ENCODE measurements around the gene PKP3. TPM values are rescaled to one million over a fixed set of nuclear protein-coding genes. Genes with fewer than 3 reads are reported as not detected.
A peak's percentile ranks its signal among the peaks of the same experiment; 100 is the strongest.

Gene PKP3
- polyA plus RNA-seq, 1 of the 3 experiments (the other 2 are of a cell fraction), result 1.4 TPM

DNA sequence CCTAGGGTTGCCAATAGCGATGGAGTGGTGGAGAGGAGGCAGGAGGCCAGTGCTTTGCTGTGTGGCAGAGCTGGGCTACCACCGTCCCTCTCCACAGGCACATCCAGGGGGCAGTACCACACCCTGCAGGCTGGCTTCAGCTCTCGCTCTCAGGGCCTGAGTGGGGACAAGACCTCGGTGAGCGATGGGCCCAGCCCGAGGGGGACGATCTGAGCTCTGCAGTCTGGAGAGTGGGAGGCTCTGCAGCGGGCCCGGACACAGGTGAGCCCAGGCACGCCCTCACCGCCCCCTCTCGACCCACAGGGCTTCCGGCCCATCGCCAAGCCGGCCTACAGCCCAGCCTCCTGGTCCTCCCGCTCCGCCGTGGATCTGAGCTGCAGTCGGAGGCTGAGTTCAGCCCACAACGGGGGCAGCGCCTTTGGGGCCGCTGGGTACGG is 2.5 kb downstream of the PKP3 start:
- peak; percentile 86 for DNase-seq
- Histone ChIP-seq H3K9ac (no peak overlapping the region), H3K27ac (ENCODE audit: low read depth in 2 of 2, low read length in 1 of 2) (no peak overlapping the region), H2AFZ (ENCODE audit: low read depth) (peak overlapping the region; percentile 51; the same call in 1 of the 2 replicates), H3K4me2 (peak overlapping the region; percentile 87), H3K36me3 (replicated peaks in 1 of 2; ENCODE audit: control insufficient read depth in 1 of 2, insufficient read depth in 2 of 2, low read length in 1 of 2) (no peaks in the 10 kb centered on the region), H3K79me2 (ENCODE audit: insufficient read depth) (no peaks in the 10 kb centered on the region), H3K9me2 (no peaks in the 10 kb centered on the region), H3K9me3 (no peaks in the 10 kb centered on the region), H3K4me3 (ENCODE audit: low read depth in 2 of 2, low read length in 1 of 2) (peak overlapping the region; percentile 49 to 51), H3K4me1 (ENCODE audit: control insufficient read depth in 1 of 2, insufficient read depth in 2 of 2, low read depth in 1 of 2, low read length in 1 of 2) (peaks cover 10 to 12% of the 10 kb centered on the region in 2 experiments; a peak in 3 of 4 replicates), H3K27me3 (ENCODE audit: insufficient read depth) (peaks cover 9% of the 10 kb centered on the region; the same call in 1 of the 2 replicates), H3F3A (replicated peaks; ENCODE audit: insufficient read depth) (no peaks in the 10 kb centered on the region), H4K20me1 (ENCODE audit: insufficient read depth) (no peaks in the 10 kb centered on the region)
- ChIA-PET CTCF (interaction anchor here (0.7 to 3.0 kb wide), 29 partner anchors 9 to 361 kb away, joined by 3 to 31 read pairs (median 6); partner anchors contain the start of genes PTDSS2 and SIGIRR), POLR2A (interaction anchor here (0.8 to 1.8 kb wide), 2 partner anchors 12 to 52 kb away, joined by 4 to 5 read pairs; no protein-coding TSS in a partner anchor)
- TF ChIP-seq POLR2AphosphoS5 (IDR thresholded peaks at IDR 0.05; ENCODE audit: low read depth, low read length), result no peak
- TF ChIP-seq TEAD4 (IDR thresholded peaks at IDR 0.05; ENCODE audit: borderline replicate concordance, insufficient read depth), result no peak
- no peak for TF ChIP-seq USF1 (IDR thresholded peaks at IDR 0.05; ENCODE audit: borderline replicate concordance, low read depth)
- TF ChIP-seq PBX3 (IDR thresholded peaks at IDR 0.05), result no peak
- TF ChIP-seq MAX (IDR thresholded peaks at IDR 0.05; ENCODE audit: low read depth), result no peak
- no peak for TF ChIP-seq JUND (IDR thresholded peaks at IDR 0.05)
- peak; percentile 47 for TF ChIP-seq CTCF (IDR thresholded peaks at IDR 0.05)
- WGBS (ENCODE audit: low lambda C conversion rate), result 29% methylated on average over 11 of the region's 23 CpGs

- 27% methylated on average over 3 of the region's 43 CpGs for WGBS (ENCODE audit: low lambda C conversion rate)
- Histone ChIP-seq H3K27ac (ENCODE audit: low read depth in 2 of 2, low read length in 1 of 2) (no peak overlapping the region; a peak in 1 of 4 replicates), H3K27me3 (ENCODE audit: insufficient read depth) (peaks cover 9% of the 10 kb centered on the region; the same call in 1 of the 2 replicates), H3K36me3 (replicated peaks in 1 of 2; ENCODE audit: control insufficient read depth in 1 of 2, insufficient read depth in 2 of 2, low read length in 1 of 2) (no peaks in the 10 kb centered on the region), H3K9me3 (no peaks in the 10 kb centered on the region), H3K79me2 (ENCODE audit: insufficient read depth) (no peaks in the 10 kb centered on the region), H3K9ac (no peak overlapping the region), H3K4me3 (ENCODE audit: low read depth in 2 of 2, low read length in 1 of 2) (peak overlapping the region; percentile 49 to 51), H2AFZ (ENCODE audit: low read depth) (peak overlapping the region; percentile 51; the same call in 1 of the 2 replicates), H3K9me2 (no peaks in the 10 kb centered on the region), H3K4me1 (ENCODE audit: control insufficient read depth in 1 of 2, insufficient read depth in 2 of 2, low read depth in 1 of 2, low read length in 1 of 2) (peaks cover 10 to 12% of the 10 kb centered on the region in 2 experiments; a peak in 3 of 4 replicates), H4K20me1 (ENCODE audit: insufficient read depth) (no peaks in the 10 kb centered on the region), H3K4me2 (peak overlapping the region; percentile 87), H3F3A (replicated peaks; ENCODE audit: insufficient read depth) (no peaks in the 10 kb centered on the region)
- CTCF ChIA-PET, result interaction anchor here (0.7 to 3.0 kb wide), 30 partner anchors 10 to 360 kb away, joined by 3 to 31 read pairs (median 6); partner anchors contain the start of genes PTDSS2 and SIGIRR
- DNase-seq, result peak; percentile 95
- POLR2A ChIA-PET, result interaction anchor here (0.6 to 1.8 kb wide), 3 partner anchors 13 to 51 kb away, joined by 3 to 5 read pairs (median 4); no protein-coding TSS in a partner anchor
- TF ChIP-seq USF2 (IDR thresholded peaks at IDR 0.05; ENCODE audit: borderline replicate concordance, low read depth, low read length) (no peak), YY1 (IDR thresholded peaks at IDR 0.05; ENCODE audit: low read depth) (no peak), IRF3 (IDR thresholded peaks at IDR 0.05; ENCODE audit: low read depth, low read length) (no peak), CHD2 (IDR thresholded peaks at IDR 0.05; ENCODE audit: low read length, partially characterized antibody) (peak; percentile 13), SMC3 (IDR thresholded peaks at IDR 0.05; ENCODE audit: low read depth, low read length) (peak; percentile 65), JUND (IDR thresholded peaks at IDR 0.05) (no peak), TAF1 (IDR thresholded peaks at IDR 0.05; ENCODE audit: borderline replicate concordance, low read depth, low read length) (peak; percentile 36; the same call in 1 of the 2 replicates), NRF1 (IDR thresholded peaks at IDR 0.05; ENCODE audit: low read depth, low read length) (peak; percentile 69), SIN3A (IDR thresholded peaks at IDR 0.05; ENCODE audit: borderline replicate concordance, low read depth, low read length) (no peak; the same call in 1 of the 2 replicates), FOXJ3 (CRISPR knock-in tag; IDR thresholded peaks at IDR 0.05) (peak; percentile 41; the same call in 1 of the 2 replicates)
- TF ChIP-seq, protein P1, sequence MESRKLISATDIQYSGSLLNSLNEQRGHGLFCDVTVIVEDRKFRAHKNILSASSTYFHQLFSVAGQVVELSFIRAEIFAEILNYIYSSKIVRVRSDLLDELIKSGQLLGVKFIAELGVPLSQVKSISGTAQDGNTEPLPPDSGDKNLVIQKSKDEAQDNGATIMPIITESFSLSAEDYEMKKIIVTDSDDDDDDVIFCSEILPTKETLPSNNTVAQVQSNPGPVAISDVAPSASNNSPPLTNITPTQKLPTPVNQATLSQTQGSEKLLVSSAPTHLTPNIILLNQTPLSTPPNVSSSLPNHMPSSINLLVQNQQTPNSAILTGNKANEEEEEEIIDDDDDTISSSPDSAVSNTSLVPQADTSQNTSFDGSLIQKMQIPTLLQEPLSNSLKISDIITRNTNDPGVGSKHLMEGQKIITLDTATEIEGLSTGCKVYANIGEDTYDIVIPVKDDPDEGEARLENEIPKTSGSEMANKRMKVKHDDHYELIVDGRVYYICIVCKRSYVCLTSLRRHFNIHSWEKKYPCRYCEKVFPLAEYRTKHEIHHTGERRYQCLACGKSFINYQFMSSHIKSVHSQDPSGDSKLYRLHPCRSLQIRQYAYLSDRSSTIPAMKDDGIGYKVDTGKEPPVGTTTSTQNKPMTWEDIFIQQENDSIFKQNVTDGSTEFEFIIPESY (IDR thresholded peaks at IDR 0.05; ENCODE audit: borderline replicate concordance, low read depth), result no peak
Measured at GRCh38 chr11:396948-397548, 3.0 kb downstream of the PKP3 start.
